ENCODE results near the gene NEDD9.

The NEDD9 gene

DNA sequence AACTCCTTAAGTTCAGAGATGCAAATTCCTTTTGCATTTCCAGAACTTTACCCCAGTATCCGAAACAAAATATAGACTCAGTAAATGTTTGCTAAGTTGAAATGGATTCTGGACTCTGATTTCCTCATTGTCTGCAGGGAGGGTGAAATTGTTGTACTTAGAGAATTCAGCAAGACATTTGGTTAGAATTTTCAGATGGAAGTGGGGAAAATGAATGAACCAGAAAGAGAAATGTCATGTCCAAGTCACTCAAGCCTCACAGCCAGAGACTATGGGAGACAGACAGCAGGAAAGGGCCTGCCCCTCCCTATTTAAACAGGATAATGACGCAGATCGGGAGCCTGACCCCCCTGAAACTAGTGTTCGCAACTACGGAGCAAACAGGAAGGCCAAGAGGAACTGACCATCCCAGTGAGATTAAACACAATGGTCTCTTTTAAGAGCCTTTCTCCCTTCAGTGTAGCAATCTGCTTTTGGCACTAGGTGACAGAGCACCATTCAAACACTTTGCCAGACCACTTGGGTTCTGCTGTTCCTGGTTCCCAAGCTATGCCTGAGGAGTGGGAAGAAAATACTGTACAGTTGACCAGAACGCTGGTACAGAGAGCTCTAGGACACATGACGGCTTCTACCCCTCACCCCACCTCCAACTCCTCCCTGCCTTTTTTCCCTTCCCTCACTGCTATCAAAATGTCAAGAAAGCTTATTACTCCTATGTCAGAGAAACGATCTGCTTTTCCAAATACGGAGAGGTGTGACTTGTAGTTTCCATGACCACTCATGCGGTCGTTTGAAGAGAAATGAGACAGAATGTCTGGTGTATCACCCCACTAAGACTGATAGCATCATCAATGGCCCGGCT, 13.7 kb downstream of the NEDD9 start:
- DNase-seq (ENCODE audit: low read depth, low spot score), result no peak

DNA sequence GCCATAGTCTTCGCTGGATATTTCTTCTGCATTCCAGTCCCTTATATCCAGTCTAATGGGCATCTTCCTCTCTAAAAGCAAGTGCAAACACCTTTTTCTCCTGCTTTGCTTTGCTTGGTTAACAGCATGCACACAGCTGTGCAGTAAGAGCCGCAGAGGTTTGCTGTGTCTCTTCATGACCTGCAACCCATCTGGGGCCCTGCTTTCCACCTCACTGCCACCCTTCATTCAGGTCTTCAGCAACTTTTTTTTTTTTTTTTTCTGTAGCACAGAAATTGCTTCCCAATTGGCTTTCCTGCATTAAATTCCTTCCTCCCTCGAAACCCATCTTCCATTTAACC, 14.4 kb downstream of the NEDD9 start:
- DNase-seq (ENCODE audit: low read depth, low spot score), result no peak

DNA sequence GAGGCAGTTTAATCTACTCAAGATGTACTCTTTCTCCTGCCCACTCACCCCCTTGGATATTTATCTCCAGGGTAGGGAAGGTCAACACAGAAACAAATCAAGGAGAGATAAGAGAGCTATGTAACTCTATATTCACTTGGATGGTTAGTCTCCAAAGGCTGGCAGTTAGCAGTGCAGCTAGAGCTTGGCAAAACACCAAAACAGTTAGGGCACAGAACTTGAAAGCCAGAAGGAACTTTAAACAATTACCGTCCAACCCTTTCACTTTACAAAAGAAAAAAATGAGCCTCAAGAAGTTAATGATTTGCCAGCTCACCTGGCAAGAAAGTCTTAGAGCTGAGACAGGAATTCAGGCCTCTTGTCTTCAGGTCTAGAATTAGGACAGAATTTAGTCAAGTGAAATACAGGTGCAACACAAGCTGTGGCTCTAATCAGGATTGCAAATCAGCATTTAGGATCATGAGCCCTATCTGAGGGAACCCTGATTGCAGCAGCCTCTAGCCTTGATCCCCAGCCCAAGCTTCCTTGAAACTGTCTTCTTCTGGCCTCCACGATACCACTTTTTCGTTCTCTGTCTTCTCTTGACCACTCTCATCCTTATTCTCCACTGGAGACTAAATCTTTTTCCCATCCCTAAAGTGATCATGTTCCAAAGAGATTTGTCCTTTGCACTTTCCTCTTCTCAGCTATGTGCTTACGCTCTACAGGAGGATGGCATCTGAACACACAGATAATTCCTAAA, 14.9 kb downstream of the NEDD9 start:
- no peak for DNase-seq (ENCODE audit: low read depth, low spot score)

DNA sequence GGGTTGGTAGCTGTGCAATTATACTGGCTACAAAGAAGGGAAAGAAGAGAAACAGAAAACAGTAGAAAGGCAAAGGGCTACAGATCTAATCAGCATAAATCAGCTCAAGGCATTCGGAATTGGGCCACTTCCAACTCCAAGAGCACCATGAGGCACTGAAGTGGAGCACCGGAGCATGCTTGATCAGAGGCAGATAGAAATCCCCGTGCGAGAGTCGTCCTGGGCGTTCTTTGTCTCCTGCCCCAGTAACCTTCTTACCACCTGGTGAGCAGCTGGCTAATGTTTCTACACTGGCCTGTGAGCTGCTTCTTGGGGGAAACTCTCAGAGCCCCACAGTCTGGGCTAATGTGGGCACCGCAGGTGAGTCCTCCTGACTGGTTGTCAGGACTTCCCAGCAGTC, 16.7 kb downstream of the NEDD9 start:
- DNase-seq (ENCODE audit: low read depth, low spot score), result no peak

GRCh38 chr6:11214901-11215300, 17.6 kb downstream of the NEDD9 start:
- DNase-seq (ENCODE audit: low read depth, low spot score), result no peak

GRCh38 chr6:11214084-11214833, 18.2 kb downstream of the NEDD9 start:
- DNase-seq (ENCODE audit: low read depth, low spot score), result no peak

GRCh38 chr6:11213422-11214021, 18.9 kb downstream of the NEDD9 start:
- no peak for DNase-seq (ENCODE audit: low read depth, low spot score)

DNA sequence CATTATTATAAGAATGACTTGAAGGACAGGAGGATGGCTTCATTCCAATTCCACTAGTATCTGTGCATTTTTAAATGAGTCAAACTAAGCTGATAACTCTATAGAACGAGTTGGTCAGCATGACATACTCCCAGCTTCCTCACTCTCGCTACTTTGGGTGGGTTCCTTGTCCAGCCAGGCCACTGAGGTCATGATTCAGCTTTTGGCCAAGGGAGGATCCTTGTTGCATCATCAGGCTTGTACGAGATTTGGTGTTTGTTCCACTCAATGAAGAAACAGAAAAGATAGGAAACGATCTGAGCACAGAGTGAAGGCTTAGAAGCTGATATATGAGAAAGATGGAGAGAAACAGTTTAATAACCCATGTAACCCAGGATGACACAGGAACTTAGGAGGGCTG, 19.8 kb downstream of the NEDD9 start:
- DNase-seq (ENCODE audit: low read depth, low spot score), result no peak

- no peak for DNase-seq (ENCODE audit: low read depth, low spot score)
Measured at GRCh38 chr6:11211254-11211653, 21.2 kb downstream of the NEDD9 start.

DNA sequence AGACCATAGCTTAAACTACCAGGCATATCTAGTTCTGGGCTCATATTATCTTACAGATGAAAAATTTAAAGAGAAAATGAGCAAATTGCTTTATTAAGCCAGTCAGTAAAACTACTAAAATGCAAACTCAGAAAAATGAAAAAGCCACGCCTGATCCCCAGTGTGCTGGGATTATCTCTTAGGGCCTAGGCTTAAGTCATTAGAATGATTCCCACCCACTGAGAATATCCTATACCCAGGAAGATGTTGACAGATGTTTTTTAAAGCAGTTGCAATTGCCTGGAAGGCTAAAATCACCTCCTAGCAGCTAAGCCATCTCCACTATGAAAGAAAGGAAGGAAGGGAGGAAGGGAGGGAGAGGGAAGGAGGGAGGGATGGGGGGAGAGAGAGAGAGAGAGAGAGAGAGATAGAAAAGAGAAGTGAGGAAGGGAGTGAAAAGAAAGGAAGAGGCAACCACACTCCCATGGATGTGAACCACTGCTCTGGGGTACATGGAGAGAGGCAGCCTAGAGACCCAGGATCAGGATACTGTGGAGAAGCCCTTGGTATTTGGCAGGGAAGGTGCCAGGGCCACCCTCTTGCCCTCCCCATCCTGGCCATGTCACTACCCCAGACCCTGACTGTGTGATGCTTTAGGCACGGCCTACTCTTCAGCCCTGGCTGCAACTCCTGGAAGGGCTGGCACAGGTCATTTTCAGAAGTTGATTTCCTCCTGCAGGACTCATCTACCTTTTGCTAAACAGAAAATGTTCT, 21.9 kb downstream of the NEDD9 start:
- DNase-seq (ENCODE audit: low read depth, low spot score), result no peak

- no peak for DNase-seq (ENCODE audit: low read depth, low spot score)
Measured at GRCh38 chr6:11209906-11210305, 22.6 kb downstream of the NEDD9 start.

DNA sequence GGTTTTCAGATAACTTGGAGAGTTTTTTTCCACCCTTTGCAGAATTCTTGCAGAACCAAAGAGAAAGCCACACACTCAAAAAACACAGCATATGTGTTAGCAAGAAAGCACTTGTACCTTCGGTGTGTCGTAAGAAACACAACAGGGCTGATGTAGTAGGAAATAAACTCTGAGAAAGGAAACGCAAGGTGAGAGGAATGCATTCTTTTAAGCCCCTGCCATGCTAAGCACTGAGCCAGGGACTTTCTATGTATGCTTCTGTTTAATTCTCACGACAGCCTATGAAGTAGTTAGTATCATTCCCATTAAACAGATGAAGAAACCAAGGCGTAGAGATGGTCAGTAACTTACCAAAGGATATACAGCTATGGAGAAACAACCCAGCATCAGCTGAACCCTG, 23.1 kb downstream of the NEDD9 start:
- DNase-seq (ENCODE audit: low read depth, low spot score), result no peak

- DNase-seq (ENCODE audit: low read depth, low spot score), result no peak
Measured at GRCh38 chr6:11208854-11209253, 23.6 kb downstream of the NEDD9 start.

DNA sequence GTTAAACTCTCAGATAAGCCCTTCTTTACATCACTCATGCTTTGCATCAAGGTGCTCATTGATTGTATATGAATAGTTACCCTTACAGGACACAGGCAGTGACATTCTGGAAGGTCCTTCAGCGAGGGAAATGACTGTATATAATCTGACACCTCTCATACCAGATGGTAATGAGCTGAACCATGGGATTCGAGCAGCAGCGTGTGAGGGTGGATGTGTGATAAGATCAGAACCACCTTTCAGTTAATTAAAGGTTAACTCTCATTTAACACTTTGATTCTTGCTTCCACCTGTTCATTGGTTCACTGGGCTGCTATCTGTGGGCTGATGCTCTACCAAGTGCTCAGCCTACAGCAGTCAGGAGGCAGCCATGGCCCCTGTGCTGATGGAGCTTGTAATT, 24.2 kb downstream of the NEDD9 start:
- DNase-seq (ENCODE audit: low read depth, low spot score), result no peak

DNA sequence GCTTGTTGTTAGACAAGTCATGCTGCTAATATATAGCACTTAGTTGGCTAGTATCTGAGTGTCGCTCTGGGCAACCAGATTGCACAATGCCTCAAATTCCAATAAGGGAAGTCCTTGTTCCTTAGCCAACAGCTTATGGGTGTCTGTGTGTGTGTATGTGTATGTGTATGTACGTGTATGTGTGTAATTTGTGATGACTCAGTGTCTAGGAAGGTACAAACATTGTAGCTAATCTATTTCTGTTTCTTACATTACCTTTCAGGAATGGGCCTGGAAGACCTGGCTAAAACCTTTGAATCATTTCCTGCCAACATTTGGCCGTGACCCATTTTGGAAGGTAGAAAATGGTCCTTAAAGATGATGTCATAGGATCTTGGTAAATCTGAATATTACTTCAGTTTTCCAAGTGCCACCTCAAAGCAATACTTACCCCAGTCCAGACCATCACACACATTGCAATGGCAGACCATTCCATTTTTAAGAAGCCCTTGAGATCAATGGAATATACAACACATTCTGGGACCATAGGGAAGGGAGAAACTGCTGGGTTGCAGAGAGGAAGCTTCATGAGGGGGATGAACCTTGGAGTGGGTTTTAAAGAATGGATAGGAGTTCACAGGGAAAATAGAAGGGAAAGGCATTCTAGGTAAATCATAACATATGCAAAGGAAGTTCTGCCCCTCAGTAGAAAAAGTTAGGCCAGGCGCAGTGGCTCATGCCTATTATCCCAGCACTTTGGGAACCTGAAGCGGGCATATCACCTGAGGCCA, 25.1 kb downstream of the NEDD9 start:
- DNase-seq (ENCODE audit: low read depth, low spot score), result no peak

- no peak for DNase-seq (ENCODE audit: low read depth, low spot score)
Measured at GRCh38 chr6:11206576-11206975, 25.9 kb downstream of the NEDD9 start.

DNA sequence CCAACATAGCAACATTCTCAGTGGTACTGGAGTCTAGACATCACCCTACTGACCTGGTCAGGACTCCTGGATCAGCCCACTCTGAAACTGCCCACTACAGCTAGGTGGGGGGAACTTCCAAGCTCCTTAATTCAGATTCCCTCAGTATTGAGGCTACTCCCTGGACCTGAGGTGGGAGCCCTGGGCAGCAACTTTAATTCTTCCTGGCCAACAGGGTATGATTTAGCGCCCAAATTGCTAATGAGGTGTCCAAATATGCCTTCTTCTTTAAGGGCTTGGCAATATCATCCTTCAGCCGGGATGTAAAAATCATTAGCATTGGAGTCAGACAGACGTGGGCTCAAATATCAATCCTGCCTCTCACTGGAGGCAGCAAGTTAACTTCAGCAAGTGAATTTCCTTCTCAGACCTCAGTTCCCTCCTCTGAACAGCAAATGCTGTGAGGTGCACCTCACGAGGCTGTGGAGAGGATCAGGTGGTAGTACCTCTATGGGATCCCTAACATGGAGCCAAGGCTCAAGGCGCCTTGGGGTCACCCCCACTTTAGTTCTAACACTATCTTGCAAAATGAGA, 27.6 kb downstream of the NEDD9 start:
- DNase-seq (ENCODE audit: low read depth, low spot score), result no peak

- no peak for DNase-seq (ENCODE audit: low read depth, low spot score)
Measured at GRCh38 chr6:11204005-11204399, 28.5 kb downstream of the NEDD9 start.

- DNase-seq (ENCODE audit: low read depth, low spot score), result no peak
Measured at GRCh38 chr6:11203306-11204004, 29.0 kb downstream of the NEDD9 start.
